Activated T-cell treated with anti-CD3 and anti-CD28 coated beads for 24 hours (primary cell): Measurements from ENCODE around the gene DPH1.
"Not testable (repeated sequence)": the region's sequence is repeated elsewhere in the genome, so short reads cannot be mapped to it uniquely, and the experiment has no call there.

ENCODE experiments used
- DNase-seq: peaks from one replicate; pipeline ENCODE4 v3.0.0-alpha.2; 2020; ENCODE audit warnings: low read depth

DPH1 gene

DNA sequence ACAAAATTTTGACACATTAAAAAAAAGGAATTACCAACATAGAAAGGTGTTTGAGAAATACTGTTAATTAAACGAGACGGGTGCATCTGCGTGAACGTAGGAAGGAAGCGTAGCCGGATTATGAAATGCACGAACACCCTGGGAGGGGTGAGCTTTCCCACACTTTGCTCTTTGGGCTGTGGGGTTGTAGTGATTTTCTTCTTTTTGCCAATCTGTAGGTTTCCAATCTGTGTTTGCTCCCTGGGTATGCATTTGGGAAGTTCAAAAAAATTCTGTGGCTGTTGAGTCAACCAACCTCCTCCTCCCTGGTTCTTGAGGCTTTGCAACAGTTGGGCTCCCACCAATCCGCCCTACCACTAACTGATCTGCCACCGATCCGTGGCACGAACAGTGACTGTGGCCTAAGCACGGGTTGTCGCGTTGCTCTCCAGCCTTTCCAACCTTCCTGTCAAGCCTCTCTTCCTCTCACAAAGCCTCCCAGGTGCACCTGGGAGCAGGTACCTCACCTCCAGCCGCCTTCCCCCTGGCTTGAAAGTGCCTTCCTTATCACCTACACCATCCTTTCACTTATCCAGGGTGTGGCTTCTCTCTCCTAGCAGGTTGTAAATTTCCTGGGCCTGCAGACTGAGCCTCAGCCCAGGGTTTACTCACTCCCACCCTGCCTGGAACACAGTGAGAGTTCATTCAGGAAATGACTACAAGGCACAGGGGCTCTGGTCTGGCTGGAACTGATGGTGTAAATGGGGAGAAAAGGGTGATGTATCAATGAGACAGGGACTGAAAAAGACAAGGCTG, 21.4 kb upstream of the DPH1 start:
- no peak for DNase-seq

DNA sequence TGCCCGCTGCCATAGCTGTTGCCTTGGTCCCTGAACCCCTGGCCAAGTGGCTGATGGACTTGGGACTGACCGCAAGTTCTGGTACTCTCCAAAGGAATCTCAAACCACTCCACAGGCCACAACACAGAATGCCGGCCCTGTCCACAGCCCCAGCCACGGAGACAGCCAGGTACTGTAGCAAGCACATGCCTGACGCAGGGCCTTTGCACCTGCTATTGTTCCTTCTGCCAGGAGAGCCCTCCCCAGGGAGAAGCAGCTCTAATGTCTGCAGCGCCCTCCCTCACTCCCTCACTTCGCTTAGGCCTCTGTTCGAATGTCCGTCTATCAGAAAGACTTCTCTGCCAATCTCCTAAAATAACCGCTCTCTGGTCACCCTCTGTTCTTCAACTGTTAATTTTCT, 20.2 kb upstream of the DPH1 start:
- DNase-seq: no peak

DNA sequence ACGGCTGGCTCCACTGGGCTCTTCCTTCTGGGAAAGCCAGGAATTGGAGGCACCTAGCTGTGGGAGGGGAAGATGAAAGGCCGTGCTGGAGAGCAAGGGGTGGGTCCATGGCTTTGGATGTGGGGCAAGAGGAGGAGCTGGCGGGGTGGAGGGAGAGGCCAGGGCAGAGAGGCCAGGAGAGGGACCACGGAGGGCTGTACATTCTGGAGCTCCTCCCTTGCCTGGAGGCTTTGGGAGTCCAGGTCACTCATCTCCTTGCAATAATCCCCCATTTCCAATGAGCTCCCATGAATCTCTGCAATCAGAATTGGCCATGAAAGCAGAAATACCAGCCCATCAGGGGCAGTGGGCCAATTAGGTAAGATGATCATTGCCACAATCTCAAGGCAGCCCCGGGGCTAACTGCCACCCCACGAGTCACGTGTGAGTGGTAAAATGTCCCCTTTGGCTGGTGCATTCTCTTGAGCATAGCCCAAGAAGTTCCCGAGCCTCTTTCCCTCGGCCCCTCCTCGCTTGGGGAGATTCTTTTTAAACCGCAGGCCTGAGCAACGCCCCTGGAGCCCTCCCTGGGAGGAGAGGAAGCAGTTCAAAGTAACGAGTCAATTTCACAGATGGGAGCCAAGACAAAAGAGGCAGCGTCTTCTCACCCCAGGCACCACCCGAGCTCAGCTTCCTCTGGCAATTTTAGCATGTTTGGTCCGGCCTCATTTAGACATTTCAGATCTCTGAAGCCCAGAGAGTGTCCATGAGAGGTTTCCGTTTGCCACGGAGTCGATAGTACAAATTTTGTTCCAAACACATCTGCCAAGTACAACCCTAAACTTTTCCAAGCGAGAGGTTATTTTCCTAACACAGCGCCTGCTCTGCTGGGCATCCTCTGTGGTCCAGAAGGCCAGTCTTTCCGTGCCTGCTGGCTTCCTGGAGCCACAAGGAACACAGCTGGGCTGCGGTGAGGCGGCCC, 18.3 kb upstream of the DPH1 start:
- DNase-seq: no peak

DNA sequence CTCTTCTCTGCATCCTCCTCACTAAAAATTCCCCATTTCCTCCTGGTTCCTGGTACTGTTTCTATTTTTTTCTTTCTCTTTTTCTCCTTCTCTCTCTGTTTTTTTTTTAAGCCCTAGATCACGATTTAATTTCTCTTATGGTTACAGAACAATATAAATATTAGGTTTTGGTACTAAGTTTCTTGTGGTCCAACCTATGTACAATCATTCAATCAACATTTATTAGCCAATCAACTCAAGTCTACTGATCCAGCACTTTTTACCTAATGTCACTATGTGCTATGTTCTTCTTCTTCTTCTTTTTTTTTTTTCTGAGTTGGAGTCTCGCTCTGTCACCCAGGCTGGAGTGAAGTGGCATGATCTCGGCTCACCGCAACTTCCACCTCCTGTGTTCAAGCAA, 17.5 kb upstream of the DPH1 start:
- DNase-seq: no peak

DNA sequence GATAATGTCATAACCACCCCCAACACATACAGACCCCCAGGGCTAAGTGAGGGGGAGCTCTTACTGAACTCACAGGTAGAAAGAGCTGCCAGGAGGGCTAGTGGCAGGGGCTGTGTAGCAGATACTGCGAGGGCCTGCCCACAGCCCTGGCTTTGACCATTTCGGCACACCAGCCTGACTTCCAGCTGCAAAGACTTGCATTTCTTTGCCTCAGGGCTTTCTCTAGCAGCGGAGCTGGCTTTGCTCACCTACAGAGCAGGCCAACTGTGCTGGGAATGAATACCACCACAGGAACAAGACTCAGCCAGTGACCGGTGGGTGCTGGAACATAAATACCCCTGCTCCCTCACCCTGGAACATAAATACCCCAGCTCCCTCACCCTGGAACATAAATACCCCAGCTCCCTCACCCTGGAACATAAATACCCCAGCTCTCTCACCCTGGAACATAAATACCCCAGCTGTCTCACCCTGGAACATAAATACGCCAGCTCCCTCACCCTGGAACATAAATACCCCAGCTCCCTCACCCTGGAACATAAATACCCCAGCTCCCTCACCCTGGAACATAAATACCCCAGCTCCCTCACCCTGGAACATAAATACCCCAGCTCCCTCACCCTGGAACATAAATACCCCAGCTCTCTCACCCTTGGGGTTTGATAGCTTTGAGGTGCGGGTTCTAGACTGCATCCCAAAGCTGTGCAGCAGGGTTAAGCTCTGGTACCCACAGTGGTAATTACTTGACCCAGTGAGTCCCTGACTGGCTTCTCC, 16.5 kb upstream of the DPH1 start:
- DNase-seq: not testable (repeated sequence)

DNA sequence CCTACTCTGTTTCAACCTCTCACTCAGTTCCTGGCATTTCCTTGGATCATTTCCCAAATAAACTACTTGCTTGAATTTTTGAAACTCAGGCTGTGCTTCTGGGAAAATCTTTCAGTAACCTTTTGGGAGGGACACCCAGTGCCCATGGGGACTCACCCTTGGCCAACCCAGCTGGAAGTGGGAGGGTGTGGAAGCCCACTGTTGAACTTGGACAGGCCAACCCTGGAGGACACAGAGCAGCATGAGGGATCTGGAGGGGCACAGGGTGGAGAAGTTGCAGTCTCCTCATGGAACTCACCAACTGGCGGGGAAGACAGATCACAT, 16.0 kb upstream of the DPH1 start:
- no peak for DNase-seq

DNA sequence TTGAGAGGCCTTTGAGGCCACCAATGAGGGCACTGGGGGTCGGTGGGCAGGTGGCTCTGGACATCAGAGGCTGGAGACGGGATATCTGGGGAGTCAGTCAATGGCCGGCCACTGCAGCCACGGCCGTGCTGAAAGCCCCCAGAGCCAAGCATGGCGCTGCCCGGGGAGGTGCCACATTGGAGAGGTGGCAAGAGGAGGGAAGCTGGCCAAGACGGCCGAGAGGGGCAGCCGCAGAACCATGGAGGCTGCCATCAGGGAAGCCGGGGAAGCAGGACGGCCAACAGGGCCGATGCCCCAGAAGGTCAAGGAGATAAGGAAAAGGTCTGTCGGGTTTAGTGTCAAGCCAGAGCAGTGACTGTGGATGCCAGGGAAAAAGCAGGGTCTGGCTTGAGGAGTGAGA, 14.6 kb upstream of the DPH1 start:
- DNase-seq: no peak

DNA sequence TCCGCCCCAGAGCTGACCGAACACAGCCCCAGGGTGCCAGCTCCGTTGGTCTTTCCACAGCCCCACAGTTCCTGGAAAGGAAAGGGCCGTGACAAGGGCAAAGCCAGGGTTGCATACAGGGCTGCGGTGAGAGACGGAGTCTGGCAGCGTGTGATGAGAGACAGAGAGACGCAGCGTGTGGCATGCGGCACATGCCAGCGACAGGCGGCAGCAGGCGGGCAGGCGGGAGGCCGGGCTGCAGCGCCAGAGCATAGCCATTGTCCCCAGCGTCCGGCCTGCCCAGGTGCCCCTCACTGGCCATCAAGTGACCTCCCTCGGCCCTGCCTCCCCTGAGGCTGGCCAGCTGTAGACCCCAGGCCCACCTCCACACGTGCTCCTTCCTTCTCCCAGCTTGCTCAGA, 13.5 kb upstream of the DPH1 start:
- no peak for DNase-seq

DNA sequence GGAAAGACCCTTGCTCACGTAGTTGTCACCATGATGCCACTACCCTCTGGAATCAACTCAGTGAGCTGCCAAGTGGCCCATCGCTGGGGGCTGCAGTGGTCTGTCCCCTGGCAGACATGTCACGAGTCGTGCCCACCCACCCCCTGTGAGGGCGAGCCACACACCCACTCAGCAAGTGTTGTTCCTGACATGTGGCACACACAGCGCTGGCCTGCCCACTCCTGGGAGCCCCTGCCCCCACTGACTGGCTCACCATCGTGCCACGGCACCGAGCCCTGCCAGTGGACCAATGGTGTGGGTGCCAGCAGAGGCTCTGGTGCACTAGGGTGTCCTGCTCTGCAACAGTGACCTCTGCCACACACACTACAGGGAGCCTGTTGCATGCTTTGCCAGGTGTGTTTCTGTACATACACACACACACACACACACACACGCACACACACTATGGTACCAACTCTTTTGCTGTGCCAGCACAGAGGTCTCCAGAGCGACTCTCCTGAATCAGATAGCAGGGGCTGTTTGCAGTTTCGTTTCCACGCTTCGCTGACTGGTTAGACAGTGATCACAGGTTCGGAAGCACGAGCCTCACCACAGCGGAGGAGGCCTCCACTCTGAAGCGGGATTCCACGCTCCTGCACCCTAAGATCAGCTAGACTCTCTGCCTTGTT, 12.5 kb upstream of the DPH1 start:
- no peak for DNase-seq

DNA sequence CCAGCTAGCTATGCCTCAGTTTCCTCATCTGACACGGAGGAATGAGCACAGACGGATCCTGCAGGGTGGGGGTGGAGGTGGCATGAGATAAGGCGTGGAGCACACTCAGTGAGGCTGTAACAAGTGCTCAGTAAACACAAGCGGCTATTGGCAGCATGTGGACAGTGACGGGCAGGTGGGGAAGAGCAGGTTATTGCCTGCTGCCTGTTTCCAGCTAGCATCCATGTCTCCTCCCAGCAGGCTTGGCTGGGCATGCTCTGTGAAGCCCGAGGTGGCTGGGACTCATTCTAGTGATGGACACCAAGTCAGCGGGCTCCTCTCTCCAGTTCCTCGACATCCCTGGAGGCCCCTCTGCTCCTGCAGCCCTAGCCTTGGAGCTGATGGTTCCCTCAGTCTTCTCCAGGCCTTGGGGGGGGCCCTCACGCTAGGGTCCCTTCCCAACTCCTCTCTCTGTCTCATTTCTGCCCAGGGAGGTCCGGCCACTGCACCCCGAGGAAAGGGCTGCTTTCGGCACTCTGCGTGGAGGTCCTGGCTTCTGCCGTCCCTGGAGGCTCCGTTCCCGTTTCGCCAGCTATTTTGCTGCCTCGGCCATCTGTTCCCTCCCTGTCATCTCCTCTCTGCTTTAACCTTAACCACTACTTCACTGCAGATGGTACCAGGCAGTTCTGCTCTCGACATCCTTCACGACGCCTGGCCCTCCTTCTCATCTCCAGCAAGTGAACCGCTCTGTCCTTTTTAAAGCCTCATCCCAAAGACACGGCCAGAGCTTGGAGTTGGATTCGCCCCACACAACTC, 11.0 kb upstream of the DPH1 start:
- no peak for DNase-seq

DNA sequence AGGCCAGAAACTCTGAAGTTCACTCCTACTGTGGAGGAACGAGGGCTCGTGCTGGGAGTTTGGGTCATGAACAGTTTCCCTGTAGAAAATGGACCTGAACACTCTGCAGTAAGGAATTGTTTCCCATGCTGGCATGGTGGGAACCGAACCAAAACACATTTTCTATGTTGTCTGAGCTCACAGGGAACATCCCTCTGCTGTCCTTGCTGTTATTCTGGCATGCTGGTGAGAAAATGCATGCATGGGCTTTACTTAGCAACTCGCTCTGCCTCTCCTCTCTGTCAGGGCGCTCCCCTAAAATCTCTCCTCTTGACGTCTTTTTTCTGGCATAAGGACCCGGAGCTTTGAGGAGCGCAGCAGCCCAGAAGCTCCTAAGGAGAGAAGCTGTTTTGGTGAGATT, 10.2 kb upstream of the DPH1 start:
- DNase-seq: no peak

DNA sequence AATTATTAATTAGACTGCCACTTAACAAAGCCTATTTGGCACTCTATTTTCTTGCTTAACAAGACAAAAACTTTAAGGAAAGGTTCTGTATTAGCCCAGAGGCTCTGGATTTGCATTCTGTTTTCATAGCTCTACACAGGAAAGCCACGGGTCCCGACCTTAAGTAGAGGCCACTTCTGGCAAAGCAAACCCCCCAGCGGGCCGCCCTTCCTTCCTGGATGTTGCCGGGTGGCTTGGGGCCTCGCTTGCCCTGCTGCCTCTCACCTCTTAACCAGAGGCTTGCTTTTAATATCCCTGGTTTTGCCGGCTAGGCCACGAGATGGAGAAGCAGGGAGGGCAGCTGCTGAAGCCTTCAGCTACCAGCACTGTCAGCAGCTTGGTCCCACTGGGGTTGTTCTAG, 9.2 kb upstream of the DPH1 start:
- no peak for DNase-seq

DNA sequence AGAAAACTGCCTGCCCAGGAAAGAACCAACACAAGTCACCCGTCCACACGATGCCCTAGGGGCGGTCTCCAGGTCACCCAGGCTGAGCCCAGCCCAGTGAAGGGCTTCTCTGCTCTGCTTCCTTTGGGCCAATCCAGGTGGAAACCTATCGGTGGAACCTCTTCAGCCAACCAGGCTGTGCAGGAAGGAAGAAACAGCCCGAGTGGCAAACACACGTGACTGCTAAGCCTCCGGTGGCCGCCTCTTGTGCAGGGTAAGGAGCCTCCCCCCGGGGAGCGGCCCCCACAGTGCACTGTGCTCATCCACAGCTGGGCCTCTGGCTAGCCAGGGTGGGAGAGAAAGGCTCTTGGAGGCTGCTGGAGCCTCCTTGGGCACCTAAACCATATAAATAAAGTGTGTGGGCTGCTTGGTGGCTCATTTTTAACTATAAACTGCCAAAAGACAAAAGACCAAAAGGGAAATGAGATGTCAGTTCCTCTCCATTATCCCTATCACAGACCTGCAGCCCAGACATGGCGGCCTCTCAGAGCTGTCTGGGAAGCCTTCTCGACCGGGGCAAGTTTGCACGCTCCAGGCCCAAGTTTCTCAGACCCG, 7.2 kb upstream of the DPH1 start:
- no peak for DNase-seq

DNA sequence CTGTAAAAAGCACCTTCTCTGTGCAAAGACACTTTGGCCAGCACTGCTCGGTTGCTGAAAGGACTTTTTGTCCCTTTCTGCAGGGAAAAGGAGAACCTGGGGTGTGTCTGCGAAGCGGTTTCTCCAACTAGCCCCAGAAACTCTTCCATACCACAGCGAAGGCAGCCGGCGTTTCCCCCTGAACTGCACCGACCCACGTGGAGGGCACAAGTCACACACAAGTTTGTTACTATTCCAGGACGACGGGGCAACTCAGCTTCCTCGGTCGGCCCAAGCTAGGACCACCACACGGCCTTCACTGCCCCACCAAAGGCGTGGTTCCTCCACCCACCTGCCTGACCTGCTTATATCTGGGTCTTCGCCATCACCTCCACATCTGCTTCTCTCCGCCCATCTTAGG, 6.7 kb upstream of the DPH1 start:
- DNase-seq: no peak

DNA sequence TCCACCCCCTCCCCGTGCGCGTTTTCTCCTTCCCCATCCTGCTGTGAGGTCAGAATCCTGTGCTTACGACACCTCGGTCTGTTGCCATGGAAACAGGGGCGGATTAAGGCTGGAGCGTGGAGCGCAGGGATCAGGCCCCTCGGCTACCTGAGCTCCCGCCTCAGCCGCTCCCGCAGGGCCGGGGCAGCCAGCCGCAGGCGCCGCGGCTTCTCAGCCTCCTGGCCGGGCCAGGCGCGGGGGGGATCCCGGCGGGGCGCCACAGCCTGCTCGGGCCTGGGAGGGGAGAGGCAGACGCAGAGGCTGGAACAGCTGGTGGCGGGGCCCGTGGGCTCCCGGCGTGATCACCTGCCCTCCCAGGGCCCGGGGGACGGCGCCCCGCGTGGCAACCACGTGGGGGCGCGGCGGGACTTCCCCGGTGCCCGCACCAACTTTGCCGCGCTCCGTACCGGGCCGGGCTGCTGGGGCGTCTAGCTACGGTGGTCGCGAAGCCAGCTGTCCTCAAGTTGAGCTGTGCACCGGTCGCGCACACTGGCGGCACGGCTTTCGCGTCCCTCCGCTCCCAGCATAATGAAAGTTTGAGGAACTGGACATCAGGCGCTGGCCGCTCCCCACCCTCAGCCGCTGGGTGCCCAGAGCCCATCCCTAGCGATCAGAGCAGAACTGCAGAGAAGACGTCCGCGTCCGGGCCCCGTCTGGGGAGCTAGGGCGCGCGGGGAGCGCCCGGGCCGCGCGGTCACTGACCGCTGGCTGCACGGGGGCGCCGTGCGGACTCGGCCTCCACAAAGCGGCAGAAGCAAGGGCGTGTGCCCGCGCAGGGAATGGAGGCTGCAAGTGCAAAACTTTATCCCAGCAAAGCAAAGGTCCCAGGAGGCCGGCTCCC, 6.0 kb upstream of the DPH1 start:
- no peak for DNase-seq

DNA sequence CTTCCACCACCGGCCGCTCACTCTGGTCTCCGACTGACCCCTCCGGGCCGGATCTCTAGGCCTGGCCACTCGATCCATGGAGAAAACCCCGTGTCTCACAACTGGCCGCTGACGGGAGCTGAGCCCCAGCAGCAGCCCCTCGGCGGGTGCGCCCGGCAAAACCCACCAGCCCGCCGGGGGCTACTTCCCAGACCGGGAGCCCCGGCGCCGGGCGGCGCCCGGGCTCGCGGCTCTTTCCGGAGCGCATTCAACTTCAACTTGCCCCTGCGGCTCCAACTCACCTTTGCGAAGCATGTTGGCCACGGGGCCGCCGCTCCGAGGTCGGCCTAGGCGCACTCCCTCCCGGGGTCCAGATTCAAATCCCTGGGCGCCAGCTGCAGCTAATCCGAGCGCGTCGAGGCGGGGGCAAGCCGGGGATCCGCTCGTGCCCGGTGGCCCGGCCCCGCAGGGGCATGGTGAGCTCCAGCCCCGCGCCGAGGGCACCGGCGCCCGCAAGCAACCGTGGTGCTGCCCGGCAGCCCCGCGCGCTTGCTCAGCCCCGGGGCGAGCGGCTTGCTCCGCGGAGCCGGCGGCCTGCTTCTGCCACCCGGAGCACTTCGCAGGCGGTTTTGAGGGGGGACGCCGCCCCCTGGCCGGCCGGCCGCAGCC, 5.3 kb upstream of the DPH1 start:
- DNase-seq: no peak

DNA sequence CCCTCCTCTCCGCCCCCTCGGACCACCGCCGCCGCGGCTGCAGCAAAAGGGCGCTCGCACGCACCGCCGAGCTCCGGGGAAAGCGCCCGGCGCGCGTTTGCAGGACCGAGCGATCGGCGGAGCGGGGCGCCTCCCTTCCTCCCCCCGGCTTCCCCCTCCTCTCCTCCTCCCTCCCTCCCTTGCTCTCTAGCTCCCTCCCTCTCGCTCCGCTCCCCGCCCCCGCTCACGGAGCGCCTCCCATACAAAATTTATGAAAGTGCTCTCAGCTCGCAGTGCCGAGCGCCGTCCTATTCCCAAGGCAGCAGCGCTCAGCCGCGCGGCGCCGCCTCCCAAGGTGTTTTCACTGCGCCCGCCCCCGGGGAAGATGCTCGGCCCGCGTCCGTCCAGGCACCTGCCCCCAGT, 4.7 kb upstream of the DPH1 start, which contains the start of gene RTN4RL1:
Gene RTN4RL1, minus strand, starts transcription at position 115 of the 402 bp plus-strand sequence. CDS start 469 bp downstream, outside the sequence.
- DNase-seq: peak; percentile 64

DNA sequence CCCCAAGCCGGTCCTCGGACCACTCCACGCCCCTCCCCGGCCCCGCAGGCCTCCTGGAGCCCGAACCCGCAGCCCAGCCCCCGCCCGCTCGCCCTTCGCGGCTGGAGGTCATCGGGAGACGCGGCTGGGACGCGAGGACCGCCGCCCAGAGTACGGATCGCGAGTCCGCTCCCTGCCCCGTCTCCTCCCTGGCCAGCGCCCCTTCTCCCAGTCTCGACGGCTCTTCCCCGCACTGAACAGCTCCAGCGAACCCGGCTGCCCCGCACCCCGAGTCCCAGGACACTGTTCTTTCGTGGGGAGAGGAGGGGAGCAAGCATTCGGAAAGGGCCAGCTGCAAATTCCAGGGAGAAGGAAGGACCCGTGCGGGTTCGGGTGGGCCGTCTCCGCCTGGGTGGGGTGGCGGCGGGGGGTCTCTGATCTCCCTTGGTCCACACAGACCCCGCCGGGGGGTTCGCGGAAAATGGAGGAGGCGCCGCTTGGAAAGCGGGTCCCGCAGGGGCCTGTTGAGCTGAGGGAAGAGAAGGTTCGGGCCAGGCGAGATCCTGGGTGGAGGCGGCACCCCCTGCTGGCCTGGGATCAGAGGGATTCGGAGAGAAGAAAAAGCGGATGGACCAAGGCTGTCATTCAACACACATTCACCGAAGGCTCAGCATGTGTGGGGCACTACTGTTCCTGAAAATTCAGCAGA, 4.2 kb upstream of the DPH1 start:
- DNase-seq: no peak
